Bronchial epithelial cell (primary cell): ENCODE results near the gene QPRT. TPM values are rescaled to one million over a fixed set of nuclear protein-coding genes. Genes with fewer than 3 reads are reported as not detected.
"Not testable (repeated sequence)": the region's sequence is repeated elsewhere in the genome, so short reads cannot be mapped to it uniquely, and the experiment has no call there.

Experiments used
- DNase-seq: peaks from one replicate; pipeline ENCODE4 v3.0.0-alpha.2; 2010; ENCODE audit warnings: low read depth
- FAIRE-seq: peaks from 2 replicates; lab custom pipeline; 2011; peaks lifted over from hg19 to GRCh38; lab: Jason Lieb, UNC
- H3K27me3 ChIP-seq: 2 replicates; pipeline ENCODE4 v1.5.1; 2011; ENCODE audit warnings: low read length; ENCODE audit not compliant: control insufficient read depth, insufficient read depth
- H3K36me3 ChIP-seq: 2 replicates; pipeline ENCODE4 v1.5.1; 2011; ENCODE audit warnings: low read length; ENCODE audit not compliant: control insufficient read depth, insufficient read depth
- H3K4me3 ChIP-seq: 2 replicates; pipeline ENCODE4 v1.5.1; 2011; ENCODE audit warnings: mild to moderate bottlenecking, low read depth, low read length, control low read depth
- CTCF ChIP-seq: IDR thresholded peaks from 2 replicates; pipeline ENCODE4 v1.5.1; 2011; ENCODE audit warnings: mild to moderate bottlenecking, moderate library complexity, low read length, control low read depth, inconsistent platforms; ENCODE audit not compliant: insufficient read depth, severe bottlenecking
- total RNA-seq: library from RNA; depleted of rRNA; stranded (reverse); fragments of >200 nt; gene quantifications from 2 replicates; pipeline ENCODE4 v1.2.1, GENCODE V29; 2014

Gene QPRT
- total RNA-seq, 1 donor from 2014 or later, result 0.79 TPM

GRCh38 chr16:29727452-29727851 lies 48.5 kb downstream of the QPRT start:
- Histone ChIP-seq H3K36me3 (no peaks in the 10 kb centered on the region), H3K27me3 (no peaks in the 10 kb centered on the region), H3K4me3 (no peak overlapping the region)
- TF ChIP-seq CTCF, result no peak
- FAIRE-seq, result no peak
- no peak for DNase-seq

- peak; percentile 52 for DNase-seq
- Histone ChIP-seq H3K36me3 (no peaks in the 10 kb centered on the region), H3K4me3 (no peak overlapping the region), H3K27me3 (no peaks in the 10 kb centered on the region)
- peak; percentile 69 for TF ChIP-seq CTCF
- FAIRE-seq, result no peak
Observed at GRCh38 chr16:29729116-29729521, 50.1 kb downstream of the QPRT start.

- H3K27me3 ChIP-seq, result no peaks in the 10 kb centered on the region
- no peaks in the 10 kb centered on the region for H3K36me3 ChIP-seq
- TF ChIP-seq CTCF, result no peak
- FAIRE-seq (no peak), DNase-seq (no peak)
- no peak overlapping the region for H3K4me3 ChIP-seq
Observed at GRCh38 chr16:29730649-29731048, 51.7 kb downstream of the QPRT start.

GRCh38 chr16:29731768-29732601 lies 53.0 kb downstream of the QPRT start:
- not testable (repeated sequence) for FAIRE-seq, H3K4me3 ChIP-seq, H3K36me3 ChIP-seq, DNase-seq, H3K27me3 ChIP-seq

GRCh38 chr16:29734786-29735185 lies 55.8 kb downstream of the QPRT start:
- TF ChIP-seq CTCF, result no peak
- H3K27me3 ChIP-seq, result no peaks in the 10 kb centered on the region
- DNase-seq, result peak; percentile 9
- H3K36me3 ChIP-seq, result no peaks in the 10 kb centered on the region
- no peak overlapping the region for H3K4me3 ChIP-seq
- FAIRE-seq, result no peak

- no peak for TF ChIP-seq CTCF
- no peak overlapping the region for H3K4me3 ChIP-seq
- DNase-seq, result no peak
Observed at GRCh38 chr16:29736112-29736511, 57.1 kb downstream of the QPRT start.

More at GRCh38 chr16:29736112-29736511, 57.1 kb downstream of the QPRT start:
- H3K36me3 ChIP-seq, result no peaks in the 10 kb centered on the region
- no peaks in the 10 kb centered on the region for H3K27me3 ChIP-seq
- no peak for FAIRE-seq
